ENCODE results near the gene TCERG1L. TPM values are rescaled to one million over a fixed set of nuclear protein-coding genes. Genes with fewer than 3 reads are reported as not detected.
A peak's percentile ranks its signal among the peaks of the same experiment; 100 is the strongest.
"Not testable (repeated sequence)": the region's sequence is repeated elsewhere in the genome, so short reads cannot be mapped to it uniquely, and the experiment has no call there.

TCERG1L gene
- total and polyA plus RNA-seq, 8 donors: 0.18 TPM; not detected in 7

DNA sequence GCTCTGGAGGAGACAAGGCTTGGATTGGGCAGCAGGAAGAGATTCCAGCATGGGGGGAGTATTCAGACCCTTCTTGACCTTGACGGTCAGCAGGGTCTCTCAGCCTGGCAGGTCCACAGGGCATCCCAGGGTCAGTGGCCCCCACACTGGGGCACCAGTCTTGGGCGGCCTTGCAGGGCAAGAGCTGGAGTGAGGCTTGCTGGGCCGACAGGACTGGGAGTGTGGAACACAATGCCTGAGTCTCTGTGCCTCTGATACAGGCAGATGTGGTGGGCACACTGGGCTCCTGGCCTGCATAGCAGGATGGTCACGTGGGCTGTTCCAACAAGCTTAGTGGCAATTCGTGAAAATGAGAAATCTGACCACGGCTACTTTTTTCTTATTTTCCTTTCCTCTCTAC, 229.7 kb downstream of the TCERG1L start:
- TF ChIP-seq POLR2AphosphoS5 (IDR thresholded peaks at IDR 0.05): no peak
- Histone ChIP-seq H3K9me3 (peaks cover 0 to 12% (median 0%) of the 10 kb centered on the region in 4 donors), H3K4me1 (no peaks in the 10 kb centered on the region), H3K4me3 (no peak overlapping the region), H3K36me3 (no peaks in the 10 kb centered on the region), H3K27ac (no peak overlapping the region), H3K27me3 (peaks cover 0 to 48% (median 0%) of the 10 kb centered on the region in 3 donors)
- WGBS, 5 donors: 76 to 91% (median 84%) methylated on average over 6 of the region's 6 CpGs
- no peak for DNase-seq
- intact Hi-C loops (cut with DNase I; ENCODE audit: low total_unique reads): no loop called here

DNA sequence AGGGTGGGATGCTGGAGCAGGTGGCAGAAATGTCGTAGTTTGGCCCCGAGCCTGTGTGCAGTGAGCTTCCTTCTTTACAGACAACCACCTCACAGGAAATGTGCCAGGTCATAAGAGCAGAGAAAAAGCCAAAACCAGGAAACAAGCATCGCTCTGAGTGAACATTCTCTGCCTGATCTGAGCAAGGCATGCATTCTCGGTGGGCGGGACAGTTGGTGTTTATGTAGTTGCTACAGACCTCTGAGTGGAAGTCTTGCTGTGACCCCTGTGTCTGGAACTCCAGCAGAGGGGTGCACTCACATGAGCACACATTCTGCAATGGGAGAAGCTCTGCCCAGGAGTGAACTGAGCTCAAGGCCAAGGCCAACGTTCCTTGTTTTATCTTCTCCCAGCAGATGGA, 230.1 kb downstream of the TCERG1L start:
- H3K27ac ChIP-seq: no peak overlapping the region
- TF ChIP-seq POLR2A (IDR thresholded peaks at IDR 0.05) (no peak), POLR2AphosphoS5 (IDR thresholded peaks at IDR 0.05) (no peak), EP300 (IDR thresholded peaks at IDR 0.05) (no peak)
- TF ChIP-seq, protein P1, sequence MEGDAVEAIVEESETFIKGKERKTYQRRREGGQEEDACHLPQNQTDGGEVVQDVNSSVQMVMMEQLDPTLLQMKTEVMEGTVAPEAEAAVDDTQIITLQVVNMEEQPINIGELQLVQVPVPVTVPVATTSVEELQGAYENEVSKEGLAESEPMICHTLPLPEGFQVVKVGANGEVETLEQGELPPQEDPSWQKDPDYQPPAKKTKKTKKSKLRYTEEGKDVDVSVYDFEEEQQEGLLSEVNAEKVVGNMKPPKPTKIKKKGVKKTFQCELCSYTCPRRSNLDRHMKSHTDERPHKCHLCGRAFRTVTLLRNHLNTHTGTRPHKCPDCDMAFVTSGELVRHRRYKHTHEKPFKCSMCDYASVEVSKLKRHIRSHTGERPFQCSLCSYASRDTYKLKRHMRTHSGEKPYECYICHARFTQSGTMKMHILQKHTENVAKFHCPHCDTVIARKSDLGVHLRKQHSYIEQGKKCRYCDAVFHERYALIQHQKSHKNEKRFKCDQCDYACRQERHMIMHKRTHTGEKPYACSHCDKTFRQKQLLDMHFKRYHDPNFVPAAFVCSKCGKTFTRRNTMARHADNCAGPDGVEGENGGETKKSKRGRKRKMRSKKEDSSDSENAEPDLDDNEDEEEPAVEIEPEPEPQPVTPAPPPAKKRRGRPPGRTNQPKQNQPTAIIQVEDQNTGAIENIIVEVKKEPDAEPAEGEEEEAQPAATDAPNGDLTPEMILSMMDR (IDR thresholded peaks at IDR 0.05): no peak
- 25 to 48% (median 43%) methylated on average over 6 of the region's 6 CpGs for WGBS, 5 donors

DNA sequence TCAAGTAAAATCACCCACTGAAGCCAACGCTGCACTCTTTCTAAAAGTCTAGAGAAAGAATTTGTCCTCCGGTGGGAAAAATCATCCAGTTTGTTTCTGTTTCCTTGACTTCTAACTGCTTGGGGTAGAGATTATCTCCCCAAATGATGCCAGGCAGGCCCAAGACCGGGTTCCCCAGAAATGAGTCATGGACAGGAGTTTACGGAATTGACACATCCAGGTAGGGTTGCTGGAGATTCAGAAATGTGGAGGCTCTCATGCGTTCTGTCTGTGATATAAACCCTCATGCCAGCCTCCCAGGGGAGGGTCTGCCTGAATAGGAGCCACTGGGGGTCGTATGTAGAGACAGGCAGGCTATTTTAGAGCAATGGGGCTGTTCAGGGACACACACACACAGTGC, 230.9 kb downstream of the TCERG1L start:
- no peak for TF ChIP-seq EP300 (IDR thresholded peaks at IDR 0.05)
- no peak for DNase-seq
- WGBS, 5 donors: 69 to 78% (median 73%) methylated on average over 5 to 6 of the region's 6 CpGs
- no peak overlapping the region for H3K4me3 ChIP-seq
- intact Hi-C loops (cut with DNase I; ENCODE audit: low total_unique reads): no loop called here
- H3K27ac ChIP-seq: no peak overlapping the region
- no peaks in the 10 kb centered on the region for H3K36me3 ChIP-seq
- peaks cover 0 to 39% (median 0%) of the 10 kb centered on the region in 3 donors for H3K27me3 ChIP-seq
- H3K9me3 ChIP-seq: peaks cover 0 to 2% (median 0%) of the 10 kb centered on the region in 4 donors
- no peaks in the 10 kb centered on the region for H3K4me1 ChIP-seq

More for the DNA sequence above, 230.1 kb downstream of the TCERG1L start:
- peak in 1 of 2 donors; percentile 43 for DNase-seq
- Histone ChIP-seq H3K36me3 (no peaks in the 10 kb centered on the region), H3K4me3 (no peak overlapping the region), H3K27me3 (peaks cover 0 to 44% (median 0%) of the 10 kb centered on the region in 3 donors), H3K9me3 (peaks cover 0 to 10% (median 0%) of the 10 kb centered on the region in 4 donors), H3K4me1 (no peaks in the 10 kb centered on the region)
- intact Hi-C loops (cut with DNase I; ENCODE audit: low total_unique reads): no loop called here

DNA sequence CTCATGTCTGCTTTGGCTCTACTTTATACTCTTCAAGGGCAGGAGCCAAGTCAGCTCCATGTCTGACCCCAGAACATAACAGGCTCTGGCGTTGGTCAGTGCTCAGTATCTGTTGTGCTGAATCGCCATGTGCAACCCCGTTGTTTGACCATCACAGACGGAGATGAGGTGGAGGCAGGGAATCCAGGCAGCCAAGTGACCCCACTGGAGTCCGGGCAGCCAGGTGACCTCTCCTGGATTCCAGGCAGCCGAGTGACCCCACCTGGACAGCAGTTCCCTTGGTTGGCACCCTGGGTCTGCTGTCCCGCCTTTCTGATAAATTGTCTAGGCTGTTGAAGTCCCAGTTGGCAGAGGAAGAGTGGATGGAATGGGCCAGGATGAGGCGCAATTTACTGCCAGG, 232.2 kb downstream of the TCERG1L start:
- Histone ChIP-seq H3K9me3 (no peaks in the 10 kb centered on the region), H3K4me1 (no peaks in the 10 kb centered on the region), H3K4me3 (no peak overlapping the region), H3K27ac (no peak overlapping the region), H3K27me3 (peaks cover 0 to 26% (median 0%) of the 10 kb centered on the region in 3 donors), H3K36me3 (no peaks in the 10 kb centered on the region)
- WGBS, 5 donors: 90 to 100% (median 92%) methylated on average over 1 to 8 of the region's 8 CpGs
- DNase-seq: no peak
- no peak for TF ChIP-seq POLR2A (IDR thresholded peaks at IDR 0.05)
- no peak for TF ChIP-seq POLR2AphosphoS5 (IDR thresholded peaks at IDR 0.05)
- no peak for TF ChIP-seq EP300 (IDR thresholded peaks at IDR 0.05)
- TF ChIP-seq, protein P1 (IDR thresholded peaks at IDR 0.05): no peak
- intact Hi-C loops (cut with DNase I; ENCODE audit: low total_unique reads): no loop called here

DNA sequence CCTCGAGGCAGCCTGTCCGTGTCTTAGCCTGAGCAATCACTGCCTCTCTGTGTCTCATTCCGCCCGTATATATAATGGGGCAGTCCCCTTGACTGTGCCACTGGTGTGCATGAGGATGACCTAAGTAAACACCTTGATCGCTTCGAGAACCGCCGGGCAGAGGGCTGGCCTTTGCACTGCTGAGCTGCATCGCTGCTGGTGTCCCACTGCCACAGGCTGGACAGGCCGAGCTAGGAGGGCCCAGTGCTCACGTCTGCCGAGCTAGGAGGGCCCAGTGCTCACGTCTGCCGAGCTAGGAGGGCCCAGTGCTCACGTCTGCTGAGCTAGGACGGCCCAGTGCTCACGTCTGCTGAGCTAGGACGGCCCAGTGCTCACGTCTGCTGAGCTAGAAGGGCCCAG, 232.6 kb downstream of the TCERG1L start:
- H3K4me3 ChIP-seq; DNase-seq; intact Hi-C loops (cut with DNase I; ENCODE audit: low total_unique reads); H3K27ac ChIP-seq; H3K4me1 ChIP-seq; H3K36me3 ChIP-seq; H3K9me3 ChIP-seq: not testable (repeated sequence)
- WGBS, 5 donors: 73 to 83% (median 75%) methylated on average over 11 to 19 of the region's 19 CpGs
- peaks cover 0 to 22% (median 0%) of the 10 kb centered on the region in 3 donors for H3K27me3 ChIP-seq

DNA sequence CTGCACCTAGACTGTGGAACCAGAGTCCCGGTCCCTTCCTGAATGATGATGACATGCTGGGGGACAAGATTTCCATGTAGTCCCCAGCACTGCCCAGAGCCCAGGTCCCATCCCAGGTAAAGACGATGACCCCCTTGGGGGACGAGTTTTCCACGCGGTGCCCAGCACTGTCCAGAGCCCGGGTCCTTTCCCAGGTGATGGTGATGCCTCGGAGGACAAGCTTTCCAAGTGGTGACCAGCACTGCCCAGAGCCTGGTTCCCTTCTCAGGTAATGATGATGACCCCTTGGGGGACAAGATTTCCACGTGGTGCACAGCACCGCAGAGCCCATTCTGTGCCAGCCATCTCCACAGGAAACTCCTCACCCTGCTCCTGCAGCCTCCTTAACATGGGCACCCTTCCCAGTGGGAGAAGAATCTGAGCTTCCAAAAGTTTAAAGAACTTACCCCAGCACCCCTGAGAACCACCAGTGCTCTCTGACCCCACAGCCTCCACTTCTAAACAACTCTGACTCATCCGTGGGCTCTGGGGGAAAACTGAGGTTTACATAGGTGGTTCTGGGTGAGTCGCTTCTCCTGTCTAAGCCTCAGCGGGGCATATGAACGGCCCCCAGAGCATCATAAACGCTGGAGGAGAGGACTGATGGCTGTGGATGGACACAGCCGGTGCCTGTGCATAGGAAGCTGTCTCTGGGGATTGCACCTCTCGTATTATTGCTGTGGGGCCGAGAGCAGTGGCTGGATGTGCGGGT, 233.2 kb downstream of the TCERG1L start:
- TF ChIP-seq EP300 (IDR thresholded peaks at IDR 0.05) (no peak), POLR2A (IDR thresholded peaks at IDR 0.05) (no peak), POLR2AphosphoS5 (IDR thresholded peaks at IDR 0.05) (no peak)
- TF ChIP-seq, protein P1 (IDR thresholded peaks at IDR 0.05): no peak
- H3K4me3 ChIP-seq: no peak overlapping the region
- intact Hi-C loops (cut with DNase I; ENCODE audit: low total_unique reads): no loop called here
- H3K27ac ChIP-seq: no peak overlapping the region
- peaks cover 0 to 18% (median 0%) of the 10 kb centered on the region in 3 donors for H3K27me3 ChIP-seq
- DNase-seq: no peak
- WGBS, 5 donors: 75 to 85% (median 82%) methylated on average over 16 to 18 of the region's 18 CpGs
- H3K36me3 ChIP-seq: no peaks in the 10 kb centered on the region
- no peaks in the 10 kb centered on the region for H3K9me3 ChIP-seq
- H3K4me1 ChIP-seq: no peaks in the 10 kb centered on the region

Data from stomach (tissue), 9 donors.